A549 treated with Mapracorat at 1 μM for 4 hours (cell line): ENCODE data around the gene FUT3. TPM values are rescaled to one million over a fixed set of nuclear protein-coding genes. Genes with fewer than 3 reads are reported as not detected.

Source experiments
- total RNA-seq: library from RNA; stranded (reverse); fragments of 200-300 nt; extraction: Qiagen RNA extraction; gene quantifications from 5 replicates; pipeline ENCODE4 v1.2.3, GENCODE V29; 2022

Gene FUT3
- total RNA-seq = 0.06 TPM in 1 of 5 replicates, not detected in the others

GRCh38 chr19:5851302-5851701, at the start of gene FUT3:
TSS of gene FUT3 (minus strand) at chr19:5851449.

DNA sequence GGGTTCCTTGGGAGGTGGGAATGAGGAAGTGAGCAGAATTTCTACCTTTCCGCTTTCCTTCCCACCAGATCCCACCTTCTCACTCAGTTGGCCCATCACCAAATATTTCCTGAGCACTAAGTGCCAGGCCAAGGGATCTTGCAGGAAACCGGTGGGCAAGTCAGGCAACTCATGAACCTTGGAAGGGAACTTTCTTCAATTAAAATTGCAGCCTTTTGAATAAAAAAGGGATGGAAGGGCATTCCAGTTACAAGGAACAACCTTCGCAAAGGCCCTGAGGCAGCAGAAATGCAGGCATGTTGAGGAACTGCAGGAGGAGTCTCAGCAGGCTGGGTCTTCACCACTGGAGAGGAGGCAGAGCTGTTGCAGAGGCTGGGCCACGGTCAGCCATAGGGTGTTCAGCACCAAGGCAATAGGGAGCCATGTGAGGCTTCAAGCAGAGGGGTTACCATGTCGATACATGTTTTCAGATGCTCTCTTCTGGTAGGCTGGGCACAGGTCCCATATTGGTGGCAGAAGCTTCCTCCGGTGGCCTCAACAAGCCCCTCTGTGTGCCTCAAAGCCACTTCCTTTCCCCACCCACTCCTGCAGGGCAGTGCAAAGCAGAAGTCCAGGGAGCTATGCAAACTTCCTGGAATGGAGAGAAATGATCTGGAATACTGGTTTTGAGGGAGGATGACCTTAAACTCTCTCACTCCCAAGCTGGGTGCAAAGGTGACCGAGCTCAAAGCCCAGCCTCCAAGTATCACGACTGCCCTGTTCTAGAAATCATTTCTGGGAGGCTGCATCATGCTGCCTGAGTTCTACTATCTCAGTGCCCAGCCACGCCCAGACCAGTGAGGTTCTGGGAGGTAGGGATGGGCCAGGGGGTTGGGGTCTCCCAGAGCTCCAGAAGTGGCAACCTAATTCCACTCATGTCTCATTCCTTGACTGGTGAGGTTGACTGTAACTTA, 11.9 kb downstream of the FUT3 start, which contains the start of gene FUT6:
Gene FUT6 (minus strand): TSS at position 638 of the 953 bp plus-strand sequence. CDS start 7,135 bp downstream, outside the sequence.

DNA sequence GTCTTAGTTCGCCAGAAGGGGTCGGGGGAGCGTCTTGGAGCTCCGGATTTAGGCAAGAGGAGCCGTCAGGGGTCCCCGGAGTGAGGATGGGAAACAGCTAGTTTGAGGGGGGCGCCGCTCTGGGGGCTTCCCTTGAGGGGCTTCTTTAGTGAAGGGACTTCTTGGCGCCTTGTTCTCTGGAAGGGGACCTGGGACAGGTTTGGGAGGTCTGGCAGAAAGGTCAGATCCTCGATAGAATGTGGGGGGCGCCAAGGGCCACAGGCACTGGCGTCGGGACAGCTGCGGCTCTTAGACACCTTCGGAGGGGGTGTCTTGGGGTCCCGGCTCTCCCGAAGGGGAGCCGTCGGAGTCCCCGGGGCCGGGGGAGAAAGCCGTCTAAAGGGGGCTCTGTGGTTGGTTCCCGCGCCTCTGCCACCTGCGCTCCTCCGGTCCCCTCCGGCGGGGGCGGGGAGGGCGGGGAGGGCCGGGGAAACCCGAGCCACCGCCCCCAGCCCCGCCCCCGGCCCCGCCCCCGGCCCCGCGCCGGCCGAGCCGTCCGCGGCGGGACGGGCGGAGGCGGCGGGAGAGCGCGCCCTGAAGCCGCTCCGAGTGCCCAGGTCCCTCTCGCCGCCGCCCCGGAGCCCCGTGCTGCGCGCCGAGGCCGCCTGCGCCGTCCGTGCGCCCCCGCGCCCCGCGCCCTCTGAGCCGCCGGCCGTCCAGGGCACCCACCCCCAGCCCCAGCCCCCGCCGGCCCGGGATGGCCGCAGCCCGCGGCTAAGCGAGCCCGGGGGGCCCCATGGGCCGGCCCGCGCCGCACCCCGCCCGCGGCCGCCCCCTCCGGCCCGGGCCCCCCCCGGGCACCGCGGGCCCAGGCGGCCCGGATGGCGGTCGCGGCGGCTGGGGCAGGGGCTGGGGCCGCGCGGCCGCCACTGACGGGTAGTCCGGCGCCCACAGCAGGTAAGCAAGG, 46.5 kb downstream of the FUT3 start, which contains the start of gene NRTN:
Gene NRTN (plus strand): TSS at position 552 of the 946 bp plus-strand sequence. CDS start 19,099 bp downstream, outside the sequence.

Other genes with a start within 250 kb of the FUT3 start
- gene SAFB2, start 228.7 kb downstream of the FUT3 start, total RNA-seq = 25.9 to 41.1 TPM (median 34.7 TPM) in 5 replicates
- 48.6 to 58.6 TPM (median 51.2 TPM) in 5 replicates for gene SAFB, start 228.4 kb downstream of the FUT3 start, total RNA-seq
- 46.9 to 73.1 TPM (median 68.7 TPM) in 5 replicates for gene MICOS13, start 170.9 kb downstream of the FUT3 start, total RNA-seq
- 3.6 to 5.3 TPM (median 4.3 TPM) in 5 replicates for gene HSD11B1L, start 170.4 kb downstream of the FUT3 start, total RNA-seq
- gene RPL36, start 161.2 kb downstream of the FUT3 start, total RNA-seq = 762 to 861 TPM (median 781 TPM) in 5 replicates
- 45.3 to 65.6 TPM (median 59.0 TPM) in 5 replicates for gene LONP1, start 131.3 kb downstream of the FUT3 start, total RNA-seq
- gene CATSPERD, start 130.8 kb downstream of the FUT3 start, total RNA-seq = not detected in 5 replicates
- 1.7 to 3.3 TPM (median 2.6 TPM) in 5 replicates for gene PRR22, start 66.7 kb downstream of the FUT3 start, total RNA-seq
- gene DUS3L, start 60.3 kb downstream of the FUT3 start, total RNA-seq = 25.9 to 34.8 TPM (median 28.7 TPM) in 5 replicates
- 0.36 to 1.4 TPM (median 0.73 TPM) in 5 replicates for gene NRTN, start 46.4 kb downstream of the FUT3 start, total RNA-seq
- 0.15 TPM in 1 of 5 replicates, not detected in the others for gene FUT6, start 11.7 kb downstream of the FUT3 start, total RNA-seq
- gene FUT5, start 19.1 kb upstream of the FUT3 start, total RNA-seq = not detected in 5 replicates
- 217 to 311 TPM (median 290 TPM) in 5 replicates for gene NDUFA11, start 52.3 kb upstream of the FUT3 start, total RNA-seq
- gene VMAC, start 53.4 kb upstream of the FUT3 start, total RNA-seq = 0.35 to 0.87 TPM (median 0.51 TPM) in 5 replicates
- gene CAPS, start 62.8 kb upstream of the FUT3 start, total RNA-seq = 0.74 to 1.2 TPM (median 0.95 TPM) in 5 replicates
- 40.0 to 43.3 TPM (median 42.3 TPM) in 5 replicates for gene RANBP3, start 126.7 kb upstream of the FUT3 start, total RNA-seq